ACC112 (cell line): ENCODE data around the gene PRCD.
"Not testable (repeated sequence)": the region's sequence is repeated elsewhere in the genome, so short reads cannot be mapped to it uniquely, and the experiment has no call there.

Experiments
- H2AFZ ChIP-seq: fragments of 200-600 bp; sonication (generic); one replicate; pipeline ENCODE4 v1.6.0; 2017; ENCODE audit warnings: antibody characterized with exemption, low read length; ENCODE audit not compliant: unreplicated experiment
- H3K27ac ChIP-seq: fragments of 200-600 bp; sonication (generic); 2 replicates; pipeline ENCODE4 v1.5.1; 2014; ENCODE audit warnings: low read depth, mild to moderate bottlenecking, antibody characterized with exemption, low read length, moderate library complexity
- H3K27me3 ChIP-seq: fragments of 200-600 bp; sonication (generic); 2 replicates; pipeline ENCODE4 v1.6.1; 2014; ENCODE audit warnings: mild to moderate bottlenecking, antibody characterized with exemption, low read length, moderate library complexity, mixed read lengths; ENCODE audit not compliant: insufficient read depth
- H3K36me3 ChIP-seq: fragments of 200-600 bp; sonication (generic); 2 replicates; pipeline ENCODE4 v1.6.1; 2016; ENCODE audit warnings: mild to moderate bottlenecking, antibody characterized with exemption, low read length, moderate library complexity, mixed read lengths; ENCODE audit not compliant: insufficient read depth
- H3K4me1 ChIP-seq: fragments of 200-600 bp; sonication (generic); one replicate; pipeline ENCODE4 v1.6.1; 2016; ENCODE audit warnings: low read length, mixed read lengths; ENCODE audit not compliant: insufficient read depth, unreplicated experiment, control insufficient read depth
- H3K4me3 ChIP-seq: fragments of 200-600 bp; sonication (generic); 2 replicates; pipeline ENCODE4 v1.5.1; 2014; ENCODE audit warnings: mild to moderate bottlenecking, low read depth, low read length
- H3K79me2 ChIP-seq: fragments of 200-600 bp; sonication (generic); one replicate; pipeline ENCODE4 v1.6.0; 2016; ENCODE audit warnings: low read length; ENCODE audit not compliant: control insufficient read depth, unreplicated experiment, insufficient read depth

PRCD gene

DNA sequence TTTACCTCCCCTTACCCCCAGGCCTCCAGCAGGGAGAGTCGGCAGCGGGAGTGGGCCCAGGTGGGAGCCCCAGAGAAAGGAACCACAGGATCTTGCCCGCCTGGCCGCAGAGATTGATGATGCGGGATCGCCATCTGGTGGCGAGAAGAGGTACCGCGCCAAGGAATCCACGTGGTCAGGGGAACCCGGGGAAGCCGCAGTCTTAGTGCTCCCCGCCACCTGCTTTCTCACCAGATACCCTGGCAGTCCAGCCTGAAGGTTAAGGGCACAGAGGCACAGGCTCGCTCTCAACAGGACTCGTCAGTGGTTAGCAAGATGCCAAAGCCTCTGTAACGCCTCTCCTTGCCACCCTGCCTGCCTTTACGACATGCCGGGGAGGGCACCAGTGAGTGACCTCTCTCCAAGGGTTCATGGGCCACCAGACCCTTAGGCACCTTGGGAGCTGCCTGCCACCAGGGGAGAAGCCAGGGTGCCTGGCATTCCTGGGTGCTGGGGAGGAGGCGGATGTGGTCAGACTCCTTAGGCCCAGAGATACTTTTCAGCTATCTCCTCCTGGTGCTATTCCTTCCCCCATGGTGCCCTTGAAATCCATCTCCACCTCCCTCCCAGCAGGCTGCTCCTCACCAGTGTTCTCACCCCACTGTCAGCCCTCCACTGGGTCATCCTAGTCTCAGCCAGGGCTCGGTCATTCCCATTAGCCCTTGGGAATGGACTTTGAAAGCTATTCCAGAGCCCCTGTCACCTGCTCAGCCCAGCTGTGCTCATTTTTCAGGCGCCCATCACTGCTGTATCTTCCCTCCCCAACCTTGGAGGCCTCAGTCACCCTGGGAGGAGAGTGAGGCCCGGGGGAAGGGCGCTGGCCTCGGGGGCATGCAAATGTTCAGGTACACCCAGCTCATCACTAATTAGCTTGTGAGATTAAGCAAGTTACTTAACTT, 33.2 kb upstream of the PRCD start:
- H3K36me3 ChIP-seq: no peaks in the 10 kb centered on the region
- H3K27me3 ChIP-seq: no peaks in the 10 kb centered on the region
- H3K79me2 ChIP-seq: no peaks in the 10 kb centered on the region
- peaks cover 5% of the 10 kb centered on the region for H3K4me1 ChIP-seq
- no peak overlapping the region for H3K4me3 ChIP-seq
- H2AFZ ChIP-seq: no peak overlapping the region
- no peak overlapping the region for H3K27ac ChIP-seq

DNA sequence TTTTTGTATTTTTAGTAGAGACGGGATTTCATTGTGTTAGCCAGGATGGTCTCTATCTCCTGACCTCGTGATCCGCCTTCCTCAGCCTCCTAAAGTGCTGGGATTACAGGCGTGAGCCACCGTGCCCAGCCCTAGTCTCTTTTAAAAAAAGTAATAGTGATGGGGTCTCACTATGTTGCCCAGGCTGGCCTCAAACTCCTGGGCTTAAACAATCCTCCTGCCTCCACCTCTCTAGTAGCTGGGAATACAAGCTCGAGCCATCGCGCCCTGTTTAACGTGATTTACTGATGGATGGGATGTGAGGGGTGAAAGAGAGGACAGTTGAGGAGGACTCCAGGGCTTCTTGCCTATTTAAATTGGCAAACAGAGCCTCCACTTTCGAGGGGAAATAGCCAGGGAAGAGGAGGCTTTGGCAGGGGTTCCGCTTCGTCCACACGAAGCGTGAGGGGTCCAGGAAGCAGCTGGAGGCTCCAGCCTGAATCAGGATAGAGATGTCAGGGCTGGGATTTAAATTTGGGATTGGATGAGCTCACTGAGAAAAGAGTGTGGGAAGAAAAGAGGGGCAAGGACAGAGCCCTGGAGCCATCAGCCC, 31.3 kb upstream of the PRCD start:
- H3K27me3 ChIP-seq, H3K4me1 ChIP-seq, H3K4me3 ChIP-seq, H2AFZ ChIP-seq, H3K27ac ChIP-seq, H3K36me3 ChIP-seq, H3K79me2 ChIP-seq: not testable (repeated sequence)

DNA sequence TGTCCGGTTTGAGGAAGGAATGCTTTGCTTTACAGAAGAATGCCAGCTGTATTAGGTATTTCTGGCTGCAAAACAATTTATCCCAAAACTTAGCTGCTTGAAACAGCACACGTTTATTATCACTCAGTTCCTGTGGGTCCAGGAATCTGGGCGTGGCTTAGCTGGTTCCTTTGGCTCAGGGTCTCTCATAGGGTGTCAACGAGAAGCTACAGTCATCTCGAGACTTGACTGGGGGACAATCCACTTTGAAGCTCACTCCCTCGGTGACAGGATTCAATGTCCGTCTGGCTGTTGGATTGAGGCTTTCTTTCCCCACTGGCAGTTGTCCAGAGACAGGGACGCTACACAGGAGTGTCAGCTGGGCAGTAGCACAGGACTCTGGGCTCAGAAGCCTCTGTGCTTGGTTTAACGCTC, 29.0 kb upstream of the PRCD start:
- no peak overlapping the region for H2AFZ ChIP-seq
- H3K79me2 ChIP-seq: no peaks in the 10 kb centered on the region
- no peaks in the 10 kb centered on the region for H3K36me3 ChIP-seq
- no peak overlapping the region for H3K4me3 ChIP-seq
- no peak overlapping the region for H3K27ac ChIP-seq
- H3K27me3 ChIP-seq: no peaks in the 10 kb centered on the region
- H3K4me1 ChIP-seq: peaks cover 10% of the 10 kb centered on the region

DNA sequence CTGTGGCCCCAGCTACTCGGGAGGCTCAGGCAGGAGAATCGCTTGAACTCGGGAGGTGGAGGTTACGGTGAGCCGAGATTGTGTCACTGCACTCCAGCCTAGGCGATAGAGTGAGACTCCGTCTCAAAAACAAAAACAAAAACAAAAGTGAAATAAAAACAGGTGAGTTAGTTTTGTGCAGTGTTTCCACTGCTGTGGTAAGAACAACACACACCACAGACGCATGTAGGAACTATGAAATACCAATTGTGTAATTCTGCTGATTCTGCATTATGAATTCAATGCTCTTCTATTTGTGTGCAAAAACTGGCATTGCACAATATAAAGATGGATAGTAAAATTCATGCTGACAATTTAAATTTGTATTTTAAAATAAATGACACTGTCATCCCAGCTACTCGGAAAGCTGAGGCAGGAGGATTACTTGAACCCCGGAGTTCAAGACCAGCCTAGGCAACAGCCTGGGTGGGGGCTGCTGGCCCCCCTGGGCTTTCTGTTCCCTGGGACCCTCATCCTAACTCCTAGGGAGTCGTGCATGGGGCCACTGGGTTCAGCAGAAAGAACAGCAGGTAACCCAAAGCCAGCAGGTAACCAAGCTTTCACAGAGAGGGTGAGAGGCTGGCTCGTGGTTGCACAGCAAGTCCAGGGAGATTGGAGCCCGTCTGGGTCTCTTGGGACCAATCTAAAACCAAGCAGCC, 28.0 kb upstream of the PRCD start:
- Histone ChIP-seq H2AFZ (no peak overlapping the region), H3K4me1 (peaks cover 10% of the 10 kb centered on the region), H3K27ac (no peak overlapping the region), H3K4me3 (no peak overlapping the region), H3K27me3 (no peaks in the 10 kb centered on the region), H3K36me3 (no peaks in the 10 kb centered on the region), H3K79me2 (no peaks in the 10 kb centered on the region)

DNA sequence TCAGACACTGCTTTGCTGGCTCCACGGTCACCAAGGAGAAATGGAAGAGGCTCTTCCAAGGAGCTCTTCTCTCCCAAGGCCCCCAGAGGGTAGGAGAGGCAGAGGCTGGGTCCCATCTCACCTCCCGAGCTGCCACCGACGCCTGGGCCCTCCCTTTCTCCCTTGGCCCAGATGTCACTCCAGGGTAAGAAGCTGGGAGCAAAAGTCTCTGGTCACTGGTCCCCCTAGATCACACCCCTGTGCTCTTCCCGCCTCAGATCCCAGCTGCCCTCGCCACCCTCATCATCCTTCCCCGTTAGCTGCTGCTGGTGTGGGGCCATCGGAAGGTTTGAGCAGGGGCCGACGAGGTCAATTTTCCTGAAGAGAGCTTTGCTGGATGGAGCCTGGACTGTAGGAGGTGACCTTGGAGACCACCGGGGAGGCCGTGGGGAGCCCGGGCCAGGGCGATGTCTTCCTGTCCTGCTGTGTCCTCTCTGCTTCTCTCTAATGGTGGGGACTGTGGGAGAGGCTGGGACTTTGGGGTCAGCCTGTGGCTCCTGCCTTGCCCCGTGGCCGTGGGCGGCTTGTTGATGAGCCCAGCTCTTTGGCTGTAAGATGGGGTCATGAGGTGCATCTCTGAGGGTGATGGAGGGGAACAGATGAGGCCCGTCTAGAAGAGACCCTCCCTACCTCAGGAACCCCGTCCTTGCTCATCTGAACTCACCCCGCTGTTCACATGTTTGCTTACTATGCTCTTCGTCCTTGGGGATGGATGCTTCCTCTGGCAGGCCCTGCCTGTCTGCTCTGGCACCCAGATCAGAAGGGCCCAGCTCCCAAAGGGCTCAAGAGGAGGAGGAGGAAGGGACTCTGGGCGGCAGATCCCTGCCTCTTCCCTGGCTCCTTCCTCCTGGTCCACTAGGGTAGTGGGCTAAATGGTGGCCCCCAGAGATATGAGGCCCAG, 27.2 kb upstream of the PRCD start:
- Histone ChIP-seq H3K4me3 (no peak overlapping the region), H3K27me3 (no peaks in the 10 kb centered on the region), H2AFZ (no peak overlapping the region), H3K79me2 (no peaks in the 10 kb centered on the region), H3K4me1 (peaks cover 10% of the 10 kb centered on the region), H3K36me3 (no peaks in the 10 kb centered on the region), H3K27ac (no peak overlapping the region)

DNA sequence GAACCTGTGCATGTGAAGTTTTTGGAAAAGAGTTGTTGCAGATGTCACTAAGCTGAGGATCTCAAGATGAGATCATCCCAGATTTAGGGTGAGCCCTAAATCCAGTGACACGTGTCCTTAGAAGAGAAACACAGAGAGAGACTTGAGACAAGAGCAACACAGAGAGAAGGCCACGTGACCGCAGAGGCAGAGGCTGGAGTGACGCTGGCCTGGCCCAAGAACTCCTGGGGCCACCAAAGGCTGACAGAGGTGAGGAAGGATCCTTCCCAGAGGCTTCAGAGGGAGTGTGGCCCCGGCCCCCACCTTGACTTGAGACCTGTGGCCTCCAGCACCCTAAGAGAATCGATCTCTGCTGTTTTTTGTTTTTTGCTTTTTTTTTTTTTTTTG, 26.5 kb upstream of the PRCD start:
- Histone ChIP-seq H3K27ac (no peak overlapping the region), H3K4me3 (no peak overlapping the region), H3K4me1 (peaks cover 10% of the 10 kb centered on the region), H3K36me3 (no peaks in the 10 kb centered on the region), H2AFZ (no peak overlapping the region), H3K27me3 (no peaks in the 10 kb centered on the region), H3K79me2 (no peaks in the 10 kb centered on the region)

DNA sequence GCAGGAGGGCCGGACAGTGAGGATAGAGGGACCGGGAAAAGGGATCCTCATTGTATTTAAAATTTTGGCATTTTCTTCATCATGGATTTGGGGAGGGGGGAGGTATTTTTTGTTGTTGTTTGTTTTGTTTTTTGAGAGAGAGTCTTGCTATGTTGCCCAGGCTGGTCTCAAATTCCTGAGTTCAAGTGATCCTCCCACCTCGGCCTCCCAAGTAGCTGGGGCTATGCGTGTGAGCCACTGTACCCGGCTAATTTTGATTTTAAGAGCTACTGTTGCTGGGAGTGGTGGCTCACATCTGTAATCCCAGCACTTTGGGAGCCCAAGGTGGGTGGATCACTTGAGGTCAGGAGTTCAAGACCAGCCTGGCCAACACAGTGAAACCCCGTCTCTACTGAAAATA, 25.5 kb upstream of the PRCD start:
- not testable (repeated sequence) for H3K27me3 ChIP-seq, H3K4me3 ChIP-seq, H3K79me2 ChIP-seq, H2AFZ ChIP-seq, H3K36me3 ChIP-seq
- H3K27ac ChIP-seq: peak overlapping the region; percentile 94
- peaks cover 10% of the 10 kb centered on the region for H3K4me1 ChIP-seq

DNA sequence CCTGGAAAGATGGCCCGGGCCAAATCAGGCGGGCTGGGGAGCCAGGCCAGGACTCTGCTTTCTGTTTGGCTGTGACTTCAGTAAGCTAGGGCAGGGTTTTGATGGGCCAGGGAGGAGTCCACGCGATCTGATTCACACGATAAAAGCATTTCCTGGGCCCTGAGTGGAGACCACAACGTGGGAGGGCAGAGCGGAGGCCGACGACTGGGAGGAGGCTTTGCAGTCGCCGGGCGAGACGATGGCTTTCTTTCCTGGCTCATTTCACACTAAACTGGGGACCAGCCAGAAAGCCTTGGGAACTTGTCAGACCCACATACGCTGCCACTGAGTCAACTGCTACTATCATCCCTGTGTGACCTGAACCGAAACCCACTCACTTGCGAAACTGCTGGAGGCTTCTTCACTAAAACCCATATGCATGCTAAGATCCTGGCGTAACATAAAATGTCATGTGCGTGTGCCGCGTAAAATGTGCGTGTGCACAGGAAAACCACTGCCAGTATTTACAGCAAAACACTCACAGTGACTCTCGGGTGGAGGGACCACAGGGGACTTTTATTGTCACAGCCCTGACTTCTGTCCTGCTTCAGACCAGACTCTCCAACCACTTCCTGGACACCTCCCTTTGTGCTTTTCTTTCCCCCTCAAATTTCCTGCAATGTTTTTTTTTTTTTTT, 24.4 kb upstream of the PRCD start:
- peak overlapping the region; percentile 39 for H2AFZ ChIP-seq
- H3K4me3 ChIP-seq: peak overlapping the region; percentile 50
- peak overlapping the region; percentile 94 for H3K27ac ChIP-seq

DNA sequence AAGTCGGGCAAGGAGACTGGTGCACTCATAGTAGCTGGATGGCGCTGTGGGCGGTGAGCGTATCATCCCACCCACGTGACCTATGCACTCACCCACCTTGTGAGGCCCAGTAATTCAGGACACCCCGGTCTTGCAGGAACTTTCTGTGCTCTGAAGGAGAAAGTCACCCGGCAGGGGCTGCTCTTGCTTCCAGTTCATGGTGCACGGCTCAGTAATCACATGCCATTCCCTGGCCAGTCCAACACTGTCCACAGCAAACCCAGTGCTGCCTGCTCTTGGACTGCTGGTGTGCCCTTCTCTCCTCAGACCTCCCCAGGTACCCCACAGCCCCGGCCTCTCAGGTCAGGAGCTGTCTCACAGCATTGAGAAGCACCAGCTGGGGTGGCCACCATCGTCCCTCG, 22.2 kb upstream of the PRCD start:
- Histone ChIP-seq H2AFZ (no peak overlapping the region), H3K27ac (no peak overlapping the region), H3K36me3 (no peaks in the 10 kb centered on the region), H3K4me3 (no peak overlapping the region), H3K27me3 (no peaks in the 10 kb centered on the region), H3K4me1 (peaks cover 10% of the 10 kb centered on the region), H3K79me2 (no peaks in the 10 kb centered on the region)

More for the DNA sequence above, 24.4 kb upstream of the PRCD start:
- peaks cover 10% of the 10 kb centered on the region for H3K4me1 ChIP-seq
- H3K27me3 ChIP-seq: no peaks in the 10 kb centered on the region
- H3K79me2 ChIP-seq: no peaks in the 10 kb centered on the region
- no peaks in the 10 kb centered on the region for H3K36me3 ChIP-seq
